HG03565 (cell line): ENCODE measurements around the gene CDC42BPG.
"Not testable (repeated sequence)": the region's sequence is repeated elsewhere in the genome, so short reads cannot be mapped to it uniquely, and the experiment has no call there.

Experiments used
- ATAC-seq: cut with Tn5 transposase; IDR thresholded peaks from one replicate; pipeline ENCODE4 v1.9.1; 2021; ENCODE audit warnings: mild to moderate bottlenecking, moderate library complexity; ENCODE audit not compliant: unreplicated experiment

CDC42BPG gene

DNA sequence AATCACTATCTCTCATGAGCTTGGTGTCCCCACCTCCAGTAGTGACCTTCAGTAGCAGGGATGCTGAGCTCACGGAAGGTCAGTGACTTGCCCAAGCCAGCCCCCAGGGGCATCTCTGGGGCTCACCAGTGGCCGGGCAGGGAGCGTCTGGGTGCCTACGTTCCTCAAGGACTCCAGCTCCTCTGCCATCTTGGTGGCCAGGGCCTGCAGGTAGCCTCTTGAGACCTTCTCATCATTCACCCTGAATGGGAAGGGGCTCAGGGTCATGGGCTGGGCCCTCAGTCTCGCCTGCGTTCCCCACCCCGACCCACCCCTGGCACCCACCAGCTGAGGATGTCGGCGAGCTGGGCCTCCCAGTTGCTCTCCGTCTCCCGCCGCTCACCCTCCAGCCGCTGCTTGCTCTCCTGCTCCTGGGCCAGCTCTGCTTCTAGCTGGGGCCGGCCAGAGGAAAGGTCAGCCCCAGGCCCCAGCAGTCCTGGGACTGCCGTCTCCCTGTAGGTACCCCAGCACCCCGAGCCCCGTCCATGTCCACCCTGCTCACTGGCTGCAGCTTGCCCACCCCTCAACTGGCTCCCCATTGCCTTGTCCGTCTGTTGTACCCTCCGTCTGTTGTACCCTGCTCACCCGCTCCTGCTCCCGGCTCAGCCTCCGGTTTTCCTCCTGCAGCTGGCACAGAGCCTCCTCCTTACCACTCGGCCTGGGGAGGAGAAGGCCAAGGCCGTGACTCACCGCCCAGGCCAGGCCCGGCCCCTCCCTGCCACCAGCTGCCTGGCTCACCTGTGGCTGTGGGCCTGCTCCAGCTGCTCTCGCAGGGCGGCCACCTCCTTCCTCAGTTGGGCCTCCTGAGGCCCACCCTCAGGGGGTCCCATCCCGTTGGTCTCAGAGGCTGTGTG lies 9.5 kb downstream of the CDC42BPG start:
- ATAC-seq: no peak

DNA sequence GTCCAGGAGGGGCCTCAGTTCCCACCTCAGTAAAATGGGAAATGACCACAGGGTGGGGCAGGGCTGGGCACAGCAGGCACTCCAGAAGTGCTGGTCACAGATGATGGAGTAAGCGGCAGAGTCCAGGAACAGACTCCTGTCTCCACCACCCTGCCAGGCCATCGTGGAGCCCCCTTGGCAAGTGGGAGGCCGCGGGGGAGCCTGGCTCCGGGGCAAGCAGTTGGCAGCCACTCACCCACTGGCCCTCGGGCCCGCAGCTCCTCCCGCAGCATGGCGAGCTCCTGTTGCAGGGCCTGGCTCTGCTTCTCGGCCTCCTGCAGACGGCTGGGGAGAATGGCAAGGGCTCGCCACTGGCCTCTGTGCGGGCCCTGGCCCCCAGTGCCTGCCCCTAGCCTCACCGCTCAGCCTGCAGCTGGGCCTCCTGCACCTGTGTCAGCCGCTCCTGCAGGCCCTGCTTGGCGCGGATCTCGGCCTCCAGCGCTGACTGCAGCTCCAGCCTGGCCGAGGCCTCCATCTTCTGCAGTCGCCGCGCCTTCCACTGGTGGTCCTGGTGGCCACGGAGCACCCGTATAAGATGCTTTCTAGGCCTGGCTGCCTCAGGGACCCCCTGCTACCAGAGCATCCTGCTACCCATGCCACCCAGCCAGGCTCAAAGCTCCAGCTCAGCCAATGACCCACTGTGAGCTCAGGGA lies 10.3 kb downstream of the CDC42BPG start:
- no peak for ATAC-seq

DNA sequence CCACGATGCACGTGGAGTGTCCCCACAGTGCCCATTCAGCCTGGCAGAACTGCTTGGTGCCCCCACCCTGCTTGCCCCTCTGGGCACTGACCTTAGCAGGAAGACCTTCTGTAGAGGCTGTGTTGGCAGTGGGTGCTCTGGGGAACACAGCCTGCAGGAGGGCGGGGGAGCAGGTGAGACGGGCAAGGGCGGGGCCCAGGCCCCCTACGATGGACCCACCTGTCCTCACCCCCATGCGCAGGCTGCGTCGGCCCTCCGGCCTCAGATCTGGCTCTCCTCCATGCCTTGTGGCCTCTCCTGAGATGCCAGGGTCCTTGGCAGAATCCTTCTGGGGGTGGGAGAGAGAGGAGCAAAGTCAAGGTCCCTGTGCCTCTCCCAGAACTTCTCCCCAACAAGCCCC lies 10.9 kb downstream of the CDC42BPG start:
- ATAC-seq: no peak

DNA sequence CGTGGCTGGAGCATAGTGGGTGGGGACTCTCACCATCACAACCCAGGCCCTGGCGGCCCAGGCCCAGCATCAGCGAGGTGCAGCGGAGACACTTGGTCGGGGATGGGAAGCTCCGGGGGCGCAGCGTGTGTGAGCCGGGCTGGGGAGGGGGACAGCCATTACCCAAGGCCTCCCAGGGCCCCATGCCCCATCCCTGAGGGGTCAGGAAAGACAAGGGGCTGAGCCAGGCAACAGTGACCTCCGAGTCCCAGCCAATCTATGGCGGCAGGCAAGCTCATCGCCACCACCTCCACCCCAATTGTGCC lies 11.3 kb downstream of the CDC42BPG start:
- ATAC-seq: no peak

DNA sequence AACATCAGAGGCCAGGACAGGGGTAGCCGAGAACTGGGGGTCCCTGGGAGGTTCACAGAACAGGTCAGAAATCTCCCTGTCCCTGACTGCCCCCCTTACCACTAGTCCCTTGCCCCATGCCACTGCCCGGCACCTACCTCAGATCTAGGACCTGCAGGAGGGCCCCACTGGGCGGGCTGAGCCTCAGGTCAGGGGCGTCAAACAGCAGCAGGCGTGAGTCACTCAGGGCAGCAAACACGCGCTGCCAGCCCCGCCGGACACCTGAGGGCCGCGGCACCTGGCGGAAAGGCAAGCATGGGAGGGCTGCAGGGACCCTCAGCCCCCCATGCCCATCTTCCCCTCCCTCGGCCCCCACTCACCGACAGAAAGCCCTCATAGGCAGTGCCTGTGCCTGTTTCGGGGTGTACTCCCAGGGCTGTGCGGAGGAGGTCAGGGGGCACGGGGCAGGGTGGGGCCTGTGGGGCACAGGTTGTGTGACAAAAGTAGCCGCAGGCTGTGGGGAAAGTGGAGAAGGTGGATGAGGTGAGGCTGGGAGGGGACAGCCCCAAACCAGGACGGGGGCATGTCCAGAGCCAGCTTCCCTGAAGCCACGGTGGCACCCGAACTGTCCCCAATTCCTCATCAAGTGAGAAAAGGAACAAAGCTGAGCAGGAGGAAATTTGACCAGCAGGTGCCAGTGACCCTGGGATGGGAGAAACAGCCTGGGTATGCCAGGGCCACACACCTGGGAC lies 11.8 kb downstream of the CDC42BPG start:
- ATAC-seq: no peak

DNA sequence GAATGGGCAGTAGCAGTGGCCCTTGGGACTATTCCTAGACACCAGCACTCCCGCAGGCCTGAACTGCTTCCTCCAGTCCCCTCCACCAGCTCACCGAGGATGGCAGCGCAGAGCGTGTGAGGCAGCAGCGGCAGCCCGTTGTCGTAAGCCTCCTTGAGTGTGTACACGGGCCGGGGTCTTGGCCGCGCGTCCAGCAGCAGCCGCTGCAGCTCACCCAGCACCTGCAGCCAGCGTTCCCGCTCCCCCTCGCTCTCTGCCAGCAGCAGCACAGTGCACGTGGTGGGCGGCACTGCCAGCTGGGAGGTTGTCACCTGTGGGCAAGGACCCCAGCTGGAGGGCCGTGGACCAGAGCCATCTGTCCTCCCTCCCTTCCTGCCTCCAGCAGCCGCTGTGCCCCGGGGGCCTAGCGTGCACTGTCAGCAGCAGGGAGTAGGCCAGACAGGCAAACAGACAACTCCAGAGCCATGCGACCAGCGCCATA lies 13.0 kb downstream of the CDC42BPG start:
- no peak for ATAC-seq

DNA sequence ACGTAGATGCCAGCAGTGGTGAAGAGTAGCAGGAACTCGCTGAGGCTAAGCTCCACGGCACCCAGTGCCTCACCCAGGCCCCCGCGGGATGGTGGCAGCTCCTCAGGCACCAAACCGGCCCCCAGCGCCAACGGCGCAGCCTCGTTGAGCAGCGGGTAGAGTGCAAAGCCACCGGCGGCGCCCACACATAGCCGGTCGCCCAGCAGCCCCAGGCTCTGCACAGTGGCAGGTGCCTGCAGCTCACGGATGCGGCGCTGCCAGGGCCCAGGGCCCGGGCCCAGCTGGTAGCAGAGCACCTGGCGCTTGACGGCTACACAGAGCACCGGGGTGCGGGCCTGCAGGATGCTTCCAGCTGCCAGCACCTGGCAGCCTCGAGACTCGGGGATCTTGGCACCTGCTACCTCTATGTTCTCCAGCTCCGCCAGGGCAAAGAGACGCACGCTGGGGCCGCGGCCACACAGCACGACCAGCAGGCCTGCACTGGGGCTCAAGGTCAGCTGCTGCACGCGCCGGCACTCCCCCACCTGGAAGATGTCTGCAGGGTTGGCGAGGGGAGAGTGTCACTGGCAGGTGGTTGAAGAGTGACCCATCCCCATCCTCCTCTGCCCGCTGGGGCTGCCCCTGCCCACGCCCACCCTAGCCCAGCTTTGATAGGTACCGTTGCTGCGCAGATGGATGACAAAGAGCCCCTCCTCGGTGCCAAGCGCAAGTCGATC lies 14.8 kb downstream of the CDC42BPG start:
- no peak for ATAC-seq

DNA sequence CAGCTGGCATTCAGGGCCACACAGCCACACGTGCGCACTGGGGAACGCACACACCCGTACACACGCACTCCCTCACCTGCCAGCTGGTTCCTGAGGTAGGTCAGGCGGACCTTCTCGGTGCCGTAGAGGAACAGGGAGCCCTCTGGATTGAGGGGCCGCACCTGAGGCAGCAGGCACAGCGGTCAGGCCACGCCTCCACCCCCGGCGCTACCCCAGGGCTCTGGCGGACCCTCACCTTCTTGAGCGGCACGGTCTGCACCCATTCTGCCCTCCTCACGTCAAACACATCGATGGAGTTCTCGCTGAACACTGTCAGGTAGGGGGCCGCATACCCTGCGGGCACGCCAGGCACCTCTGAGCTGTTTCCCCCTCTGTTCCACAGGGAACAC lies 17.0 kb downstream of the CDC42BPG start:
- no peak for ATAC-seq

DNA sequence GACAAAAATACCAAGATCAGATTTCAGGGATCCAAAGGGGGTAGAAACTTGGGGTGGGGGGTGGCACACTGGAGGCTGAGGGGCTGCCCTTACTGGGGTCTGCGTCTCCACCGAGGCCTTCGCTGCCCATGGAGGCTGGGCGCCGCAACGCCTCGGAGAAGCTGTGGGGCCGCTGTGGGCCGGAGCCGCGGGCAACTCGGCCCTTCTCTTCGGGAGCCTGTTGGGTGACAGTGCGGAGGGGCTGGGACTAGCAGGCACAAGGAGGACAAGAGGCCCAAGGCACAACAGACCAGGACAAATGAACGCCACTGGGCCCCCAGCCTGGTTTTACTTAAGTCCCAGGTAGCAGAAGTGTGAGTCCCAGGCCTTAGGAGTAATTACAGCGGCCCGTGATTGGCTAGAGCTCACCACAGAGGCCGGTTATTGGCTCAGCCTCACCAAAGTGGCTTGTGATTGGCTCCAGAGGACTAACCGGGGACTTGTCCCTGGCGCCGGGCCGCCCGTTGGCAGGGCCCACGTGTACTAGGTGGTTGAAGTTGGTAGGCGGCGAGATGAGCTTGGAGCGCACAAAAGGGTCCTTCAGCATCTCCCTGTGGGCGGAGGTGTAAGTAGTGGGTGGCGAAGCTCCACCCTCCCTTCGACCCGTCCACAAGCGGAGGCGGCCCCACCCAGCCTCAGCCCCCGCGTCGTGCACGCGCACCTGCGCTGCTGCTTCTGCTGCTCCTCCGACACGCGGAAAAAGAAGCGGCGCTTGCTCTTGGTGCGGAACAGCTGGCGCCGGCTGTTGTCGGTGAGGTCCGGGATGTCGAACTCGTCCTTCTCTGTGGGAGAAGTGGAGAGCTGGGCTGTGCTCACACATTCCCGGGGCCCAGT lies 17.6 kb downstream of the CDC42BPG start:
- ATAC-seq: no peak

DNA sequence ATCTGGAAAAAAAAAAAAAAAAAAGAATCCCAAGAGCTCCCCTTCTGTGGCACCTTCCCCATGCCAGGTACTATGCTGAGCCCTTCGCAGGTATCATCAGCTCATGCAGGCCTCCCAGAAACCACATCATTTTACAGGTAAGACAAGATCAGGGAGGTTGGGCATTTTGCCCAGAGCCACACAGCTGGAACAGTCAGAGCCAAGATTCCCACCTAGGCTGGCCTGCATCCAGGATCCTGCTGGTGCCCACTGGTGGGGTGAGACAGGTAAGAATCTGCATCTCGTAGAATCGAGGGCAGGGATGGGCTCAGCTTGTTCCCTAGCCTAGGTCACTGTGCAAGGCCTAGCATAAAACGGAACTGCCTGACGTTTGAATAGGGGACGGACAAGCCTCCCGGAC lies 18.4 kb downstream of the CDC42BPG start:
- ATAC-seq: no peak

DNA sequence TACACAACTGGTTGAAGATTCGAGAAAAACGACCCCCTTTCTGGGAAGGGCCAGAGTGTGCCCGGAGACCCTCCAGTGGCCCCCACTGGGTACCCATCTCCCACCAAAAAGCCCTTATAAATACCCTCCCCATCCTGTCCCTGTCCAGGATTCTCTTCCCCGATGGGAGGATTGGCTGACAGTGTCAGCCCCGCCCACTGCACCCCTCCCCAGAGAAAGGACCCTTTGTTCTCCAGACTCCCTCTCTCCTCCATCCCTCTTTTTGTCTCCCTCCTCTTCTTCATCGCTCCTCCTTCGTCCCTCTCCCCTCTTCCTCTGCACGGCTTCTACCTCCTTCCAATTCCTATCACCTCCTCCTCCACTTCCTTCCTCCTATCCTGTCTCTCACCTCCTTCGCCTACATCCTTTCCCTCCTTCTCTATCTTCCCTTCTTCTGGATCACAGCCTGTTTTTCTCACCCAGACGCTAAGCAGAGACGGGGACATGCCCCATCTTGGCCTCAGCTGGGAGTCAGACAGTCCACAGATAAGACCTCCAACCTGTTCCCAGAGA lies 20.8 kb downstream of the CDC42BPG start:
- no peak for ATAC-seq

DNA sequence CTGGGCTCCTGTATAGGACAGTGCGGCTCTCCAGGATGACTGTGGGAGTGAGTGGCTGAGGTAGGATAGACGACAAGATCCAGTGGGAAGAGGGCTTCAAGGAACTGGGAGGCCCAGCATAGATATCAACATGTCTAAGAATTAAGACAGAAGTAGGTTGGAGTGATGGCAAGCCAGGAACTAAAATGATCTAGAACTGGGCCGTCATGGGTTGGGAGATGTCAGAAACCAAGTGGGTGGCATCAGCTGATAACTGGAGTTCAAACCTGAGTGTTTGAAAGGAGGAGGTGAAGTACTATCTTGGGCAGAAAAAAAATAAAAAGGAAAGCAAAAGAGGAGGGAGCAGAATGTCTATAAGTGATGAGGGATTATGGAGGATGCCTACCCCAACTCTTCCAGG lies 27.0 kb downstream of the CDC42BPG start:
- no peak for ATAC-seq

DNA sequence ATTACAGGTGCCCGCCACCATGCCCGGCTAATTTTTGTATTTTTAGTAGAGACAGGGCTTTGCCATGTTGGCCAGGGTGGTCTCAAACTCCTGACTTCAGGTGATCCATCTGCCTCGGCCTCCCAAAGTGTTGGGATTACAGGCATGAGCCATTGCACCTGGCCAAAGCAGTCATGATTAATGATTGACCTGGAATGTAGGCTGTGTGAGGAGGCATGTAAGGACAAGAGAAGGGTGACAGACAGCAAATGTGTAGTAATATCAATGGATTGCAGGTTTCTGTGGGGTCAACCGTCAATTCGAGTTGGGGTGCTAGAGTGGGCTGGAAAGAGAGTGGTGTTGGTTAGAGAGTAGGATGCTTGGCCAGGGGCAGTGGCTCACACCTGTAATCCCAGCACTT lies 29.0 kb downstream of the CDC42BPG start:
- ATAC-seq: not testable (repeated sequence)

DNA sequence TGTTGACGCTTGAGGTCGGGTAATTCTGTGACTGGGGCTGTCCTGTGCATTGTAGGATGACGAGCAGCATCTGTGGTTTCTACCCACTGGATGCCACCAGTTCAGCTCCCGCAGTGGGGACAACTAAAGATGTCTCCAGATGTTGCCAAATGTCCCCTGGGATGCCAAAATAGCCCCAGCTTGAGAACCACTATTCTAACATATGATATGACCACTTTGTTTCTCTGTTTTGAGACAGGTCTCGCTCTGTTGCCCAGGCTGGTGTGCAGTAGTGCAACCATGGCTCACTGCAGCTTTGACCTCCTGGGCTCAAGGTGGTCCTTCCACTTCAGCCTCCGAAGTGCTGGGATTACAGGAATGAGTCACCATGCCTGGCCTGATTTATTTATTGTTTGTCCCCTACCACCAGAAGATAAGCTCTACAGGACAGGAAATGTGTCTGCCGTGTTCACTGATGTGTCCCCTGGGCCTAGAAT lies 29.7 kb downstream of the CDC42BPG start:
- peak; percentile 39 for ATAC-seq

DNA sequence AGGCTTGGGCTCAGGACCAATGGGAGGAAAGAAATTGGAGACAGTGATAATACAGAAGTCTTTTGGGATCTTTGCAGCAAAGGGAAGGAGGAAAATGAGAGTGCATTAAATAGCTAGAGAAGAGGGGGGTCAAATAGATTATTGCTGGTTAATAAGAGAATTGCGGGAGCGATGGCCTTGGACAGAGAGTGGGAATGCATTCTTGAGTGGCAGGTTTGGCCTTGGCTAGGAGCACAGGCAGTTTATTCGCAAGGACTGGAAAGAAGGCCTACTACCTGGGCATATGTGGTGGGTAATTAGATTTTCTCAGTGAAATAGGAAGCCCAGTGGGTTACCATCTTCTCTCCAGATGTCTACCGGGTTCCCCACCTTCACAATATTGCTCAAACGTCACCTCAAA lies 30.6 kb downstream of the CDC42BPG start:
- ATAC-seq: no peak

DNA sequence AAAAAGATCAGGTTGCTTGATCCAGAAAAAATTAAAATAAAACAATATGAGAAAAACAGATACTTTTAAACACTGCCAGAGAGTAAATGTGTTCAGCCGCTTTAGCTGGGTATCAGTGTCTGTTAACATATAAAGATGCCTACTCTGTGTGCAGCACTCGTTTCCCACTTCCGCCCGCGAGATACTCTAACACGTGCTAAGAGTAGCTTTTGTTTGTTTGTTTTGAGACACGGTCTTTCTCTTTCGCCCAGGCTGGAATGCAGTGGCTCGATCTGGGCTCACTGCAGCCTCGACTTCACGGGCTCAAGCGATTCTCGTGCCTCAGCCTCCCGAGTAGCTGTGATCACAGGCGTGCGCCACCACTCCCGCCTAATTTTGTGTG lies 33.6 kb downstream of the CDC42BPG start:
- peak; percentile 13 for ATAC-seq

DNA sequence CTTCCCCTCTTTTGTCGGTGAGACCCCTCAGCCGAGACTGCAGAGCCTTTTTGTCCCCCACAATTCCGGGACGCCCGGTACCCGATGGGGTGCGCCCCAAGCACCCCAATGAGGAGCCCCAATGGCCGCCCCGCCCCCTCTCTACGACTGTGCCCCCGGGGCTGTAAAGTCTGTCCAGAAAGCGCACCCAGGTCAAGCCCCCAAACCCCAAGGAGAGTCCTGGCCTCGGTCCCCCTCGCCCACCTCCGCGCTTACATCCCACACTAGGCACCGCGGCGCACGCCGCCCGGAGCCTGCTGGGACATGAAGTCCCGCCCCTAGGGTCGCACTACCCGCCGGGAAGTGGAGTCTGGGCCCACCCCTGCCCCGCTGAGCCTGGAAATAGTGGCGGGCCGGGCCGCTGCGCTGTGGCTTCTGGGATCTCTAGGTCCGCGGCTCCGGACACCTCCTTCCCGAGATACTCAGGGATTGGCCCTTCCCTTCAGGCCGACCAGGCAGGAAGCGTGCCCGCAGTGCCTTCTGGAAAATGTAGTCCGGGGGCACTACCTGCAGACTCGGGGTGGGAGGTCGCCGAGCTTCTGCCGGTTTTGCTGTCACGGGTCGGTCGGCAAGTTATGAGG lies 34.1 kb downstream of the CDC42BPG start, which contains the start of gene MEN1:
TSS of gene MEN1 (minus strand) at position 281 of the 620 bp plus-strand sequence. CDS start 442 bp downstream, outside the sequence.
- ATAC-seq: peak; percentile 42

DNA sequence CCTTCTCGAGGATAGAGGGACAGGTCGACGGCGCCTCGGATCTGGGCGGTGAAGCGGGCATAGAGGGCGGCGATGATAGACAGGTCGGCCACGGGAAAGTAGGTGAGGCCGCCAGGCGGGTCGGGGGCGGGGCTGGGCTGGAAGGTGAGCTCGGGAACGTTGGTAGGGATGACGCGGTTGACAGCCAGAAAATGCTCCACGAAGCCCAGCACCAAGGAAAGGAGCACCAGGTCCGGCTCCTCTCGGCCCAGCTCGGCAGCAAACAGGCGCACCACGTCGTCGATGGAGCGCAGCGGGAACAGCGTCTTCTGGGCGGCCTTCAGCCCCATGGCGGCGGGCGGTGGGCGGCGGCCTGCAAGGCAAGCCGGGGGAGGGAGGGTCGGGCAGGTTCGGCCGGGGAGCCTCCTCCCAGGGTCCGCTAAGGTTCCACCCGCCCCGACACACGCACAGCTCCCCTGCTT lies 34.6 kb downstream of the CDC42BPG start:
- ATAC-seq: no peak

DNA sequence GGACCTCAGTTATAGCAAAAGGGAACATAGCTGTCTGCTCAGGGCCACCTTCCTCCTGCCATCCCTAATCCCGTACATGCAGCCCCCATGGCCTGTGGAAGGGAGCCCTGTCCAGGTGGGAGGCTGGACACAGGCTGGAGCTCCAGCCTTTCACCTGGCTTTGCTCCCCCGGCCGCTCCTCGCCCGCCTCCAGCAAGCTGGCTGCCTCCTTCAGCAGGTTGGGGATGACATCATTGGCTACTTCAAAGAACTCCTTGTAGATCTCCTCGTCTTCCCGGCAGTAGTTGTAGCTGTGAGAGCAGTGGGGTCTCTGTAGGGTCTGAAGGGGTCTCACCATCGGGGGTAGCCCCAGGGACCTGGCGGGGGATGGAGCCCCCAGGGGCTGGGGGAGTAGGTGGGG lies 39.0 kb downstream of the CDC42BPG start:
- no peak for ATAC-seq
